ENCODE measurements around the gene ARID1B.
A peak's percentile ranks its signal among the peaks of the same experiment; 100 is the strongest.

The ARID1B gene

GRCh38 chr6:156881687-156882629, 104.8 kb downstream of the ARID1B start:
- Histone ChIP-seq H3K4me3 (ENCODE audit: low read length in 2 of 2) (no peak overlapping the region), H2AK5ac (ENCODE audit: low read depth, low read length) (no peak overlapping the region), H3K9ac (ENCODE audit: low read depth, low read length, poor library complexity) (no peak overlapping the region), H3K36me3 (replicated peaks in 1 of 2; ENCODE audit: control insufficient read depth in 2 of 2, insufficient read depth in 2 of 2, low read length in 2 of 2) (no peaks in the 10 kb centered on the region), H3K27ac (replicated peaks; ENCODE audit: low read length) (no peak overlapping the region), H3K4me1 (ENCODE audit: control insufficient read depth in 2 of 2, insufficient read depth in 1 of 2, low read depth in 1 of 2, low read length in 2 of 2) (peaks cover 0 to 14% of the 10 kb centered on the region in 2 donors), H2BK15ac (ENCODE audit: low read length) (no peak overlapping the region), H2BK120ac (ENCODE audit: low read depth, low read length) (no peak overlapping the region), H2BK5ac (ENCODE audit: low read length) (no peak overlapping the region), H3K79me1 (ENCODE audit: low read depth, low read length) (peaks cover 3% of the 10 kb centered on the region), H3K23ac (ENCODE audit: low read depth, low read length, poor library complexity) (no peak overlapping the region), H3K9me3 (replicated peaks in 1 of 2; ENCODE audit: control insufficient read depth in 2 of 2, insufficient read depth in 1 of 2, low read depth in 1 of 2, low read length in 2 of 2) (no peaks in the 10 kb centered on the region), H2BK12ac (ENCODE audit: low read length) (no peak overlapping the region), H4K8ac (ENCODE audit: low read depth, low read length) (no peak overlapping the region), H3K18ac (ENCODE audit: low read length) (no peak overlapping the region), H3K14ac (ENCODE audit: low read length) (no peak overlapping the region), H3K4ac (ENCODE audit: low read length) (no peak overlapping the region), H3K27me3 (ENCODE audit: control insufficient read depth in 3 of 3, insufficient read depth in 3 of 3, low read depth in 1 of 3, low read length in 3 of 3) (no peaks in the 10 kb centered on the region), H3K4me2 (ENCODE audit: insufficient read depth, low read length, poor library complexity, severe bottlenecking) (no peak overlapping the region), H4K91ac (ENCODE audit: low read depth, low read length, poor library complexity) (no peak overlapping the region), H2AFZ (ENCODE audit: low read length) (no peak overlapping the region)
- no peak for DNase-seq (ENCODE audit: low spot score)
- WGBS, 2 donors (ENCODE audit: extremely low coverage in 2 of 2, insufficient read length in 2 of 2, insufficient replicate concordance in 1 of 2) = no CpG with 5 or more reads among the region's 10 CpGs

DNA sequence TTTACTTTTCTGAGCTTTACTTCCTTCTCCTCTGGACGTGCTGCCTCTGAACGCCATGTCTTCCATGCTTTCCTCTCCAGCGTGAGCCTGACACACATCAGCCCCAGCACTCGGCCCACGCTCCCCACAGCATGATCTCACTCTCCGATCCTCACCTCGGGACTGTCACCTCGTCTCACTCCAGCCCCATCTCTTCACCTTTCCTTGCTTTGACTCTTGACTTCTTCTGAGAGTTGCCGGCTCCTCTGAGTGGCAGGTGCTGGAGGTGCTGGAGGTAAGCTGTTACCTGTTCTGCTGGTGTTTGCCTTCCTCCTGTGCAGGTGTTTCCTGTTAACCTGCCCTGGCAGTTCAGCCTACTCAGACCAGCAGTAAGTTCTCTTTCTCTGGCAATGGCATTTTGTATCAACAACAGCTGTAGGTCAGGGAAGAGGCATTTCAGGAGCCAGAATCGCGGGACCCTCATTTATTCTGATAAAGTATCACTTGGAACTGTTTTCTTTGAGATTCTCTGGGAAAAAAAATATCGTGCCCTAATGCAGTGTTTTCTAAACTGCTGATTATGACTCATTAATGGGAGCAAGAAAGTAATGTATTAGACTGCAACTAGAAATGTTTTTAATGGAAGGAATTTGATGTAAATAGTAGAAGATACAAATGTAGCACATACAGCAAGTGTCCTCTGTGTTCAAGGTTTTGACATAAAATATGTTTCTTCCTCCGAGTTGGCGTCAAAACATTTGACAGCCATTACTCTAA, 106.5 kb downstream of the ARID1B start:
- Histone ChIP-seq H3K27me3 (ENCODE audit: control insufficient read depth in 3 of 3, insufficient read depth in 3 of 3, low read depth in 1 of 3, low read length in 3 of 3) (no peaks in the 10 kb centered on the region), H3K4ac (ENCODE audit: low read length) (no peak overlapping the region), H3K79me1 (ENCODE audit: low read depth, low read length) (peaks cover 3% of the 10 kb centered on the region), H2AFZ (ENCODE audit: low read length) (no peak overlapping the region), H3K4me1 (ENCODE audit: control insufficient read depth in 2 of 2, insufficient read depth in 1 of 2, low read depth in 1 of 2, low read length in 2 of 2) (peaks cover 9 to 17% of the 10 kb centered on the region in 2 donors), H3K23ac (ENCODE audit: low read depth, low read length, poor library complexity) (no peak overlapping the region), H2BK15ac (ENCODE audit: low read length) (no peak overlapping the region), H3K14ac (ENCODE audit: low read length) (no peak overlapping the region), H3K4me3 (ENCODE audit: low read length in 2 of 2) (no peak overlapping the region), H2BK5ac (ENCODE audit: low read length) (no peak overlapping the region), H3K4me2 (ENCODE audit: insufficient read depth, low read length, poor library complexity, severe bottlenecking) (no peak overlapping the region), H2BK12ac (ENCODE audit: low read length) (no peak overlapping the region), H2AK5ac (ENCODE audit: low read depth, low read length) (no peak overlapping the region), H3K18ac (ENCODE audit: low read length) (peak overlapping the region; percentile 11), H3K27ac (replicated peaks; ENCODE audit: low read length) (no peak overlapping the region), H2BK120ac (ENCODE audit: low read depth, low read length) (no peak overlapping the region), H4K8ac (ENCODE audit: low read depth, low read length) (no peak overlapping the region), H3K9ac (ENCODE audit: low read depth, low read length, poor library complexity) (no peak overlapping the region), H3K9me3 (replicated peaks in 1 of 2; ENCODE audit: control insufficient read depth in 2 of 2, insufficient read depth in 1 of 2, low read depth in 1 of 2, low read length in 2 of 2) (no peaks in the 10 kb centered on the region), H4K91ac (ENCODE audit: low read depth, low read length, poor library complexity) (no peak overlapping the region), H3K36me3 (replicated peaks in 1 of 2; ENCODE audit: control insufficient read depth in 2 of 2, insufficient read depth in 2 of 2, low read length in 2 of 2) (no peaks in the 10 kb centered on the region)
- no CpG with 5 or more reads among the region's 14 CpGs for WGBS, 2 donors (ENCODE audit: extremely low coverage in 2 of 2, insufficient read length in 2 of 2, insufficient replicate concordance in 1 of 2)
- no peak for DNase-seq (ENCODE audit: low spot score)

GRCh38 chr6:156884306-156884705, 107.1 kb downstream of the ARID1B start:
- Histone ChIP-seq H3K4me2 (ENCODE audit: insufficient read depth, low read length, poor library complexity, severe bottlenecking) (no peak overlapping the region), H3K14ac (ENCODE audit: low read length) (no peak overlapping the region), H3K27me3 (ENCODE audit: control insufficient read depth in 3 of 3, insufficient read depth in 3 of 3, low read depth in 1 of 3, low read length in 3 of 3) (no peaks in the 10 kb centered on the region), H3K79me1 (ENCODE audit: low read depth, low read length) (no peaks in the 10 kb centered on the region), H4K91ac (ENCODE audit: low read depth, low read length, poor library complexity) (no peak overlapping the region), H2BK12ac (ENCODE audit: low read length) (no peak overlapping the region), H3K9ac (ENCODE audit: low read depth, low read length, poor library complexity) (no peak overlapping the region), H4K8ac (ENCODE audit: low read depth, low read length) (no peak overlapping the region), H3K18ac (ENCODE audit: low read length) (no peak overlapping the region), H2AK5ac (ENCODE audit: low read depth, low read length) (no peak overlapping the region), H2BK5ac (ENCODE audit: low read length) (no peak overlapping the region), H3K23ac (ENCODE audit: low read depth, low read length, poor library complexity) (no peak overlapping the region), H3K36me3 (replicated peaks in 1 of 2; ENCODE audit: control insufficient read depth in 2 of 2, insufficient read depth in 2 of 2, low read length in 2 of 2) (no peaks in the 10 kb centered on the region), H2AFZ (ENCODE audit: low read length) (no peak overlapping the region), H3K4me3 (ENCODE audit: low read length in 2 of 2) (no peak overlapping the region), H2BK15ac (ENCODE audit: low read length) (no peak overlapping the region), H3K4ac (ENCODE audit: low read length) (no peak overlapping the region), H2BK120ac (ENCODE audit: low read depth, low read length) (no peak overlapping the region), H3K4me1 (ENCODE audit: control insufficient read depth in 2 of 2, insufficient read depth in 1 of 2, low read depth in 1 of 2, low read length in 2 of 2) (peaks cover 11 to 14% of the 10 kb centered on the region in 2 donors), H3K9me3 (replicated peaks in 1 of 2; ENCODE audit: control insufficient read depth in 2 of 2, insufficient read depth in 1 of 2, low read depth in 1 of 2, low read length in 2 of 2) (no peaks in the 10 kb centered on the region), H3K27ac (replicated peaks; ENCODE audit: low read length) (no peak overlapping the region)
- WGBS, 2 donors (ENCODE audit: extremely low coverage in 2 of 2, insufficient read length in 2 of 2, insufficient replicate concordance in 1 of 2) = no CpG with 5 or more reads among the region's 4 CpGs
- no peak for DNase-seq (ENCODE audit: low spot score)

GRCh38 chr6:156885562-156885961, 108.4 kb downstream of the ARID1B start:
- Histone ChIP-seq H3K14ac (ENCODE audit: low read length) (no peak overlapping the region), H3K27ac (replicated peaks; ENCODE audit: low read length) (no peak overlapping the region), H2BK15ac (ENCODE audit: low read length) (no peak overlapping the region), H3K4me3 (ENCODE audit: low read length in 2 of 2) (no peak overlapping the region), H3K36me3 (replicated peaks in 1 of 2; ENCODE audit: control insufficient read depth in 2 of 2, insufficient read depth in 2 of 2, low read length in 2 of 2) (no peaks in the 10 kb centered on the region), H3K9me3 (replicated peaks in 1 of 2; ENCODE audit: control insufficient read depth in 2 of 2, insufficient read depth in 1 of 2, low read depth in 1 of 2, low read length in 2 of 2) (no peaks in the 10 kb centered on the region), H3K79me1 (ENCODE audit: low read depth, low read length) (no peaks in the 10 kb centered on the region), H4K91ac (ENCODE audit: low read depth, low read length, poor library complexity) (no peak overlapping the region), H4K8ac (ENCODE audit: low read depth, low read length) (no peak overlapping the region), H3K23ac (ENCODE audit: low read depth, low read length, poor library complexity) (no peak overlapping the region), H2BK12ac (ENCODE audit: low read length) (no peak overlapping the region), H3K27me3 (ENCODE audit: control insufficient read depth in 3 of 3, insufficient read depth in 3 of 3, low read depth in 1 of 3, low read length in 3 of 3) (no peaks in the 10 kb centered on the region), H3K9ac (ENCODE audit: low read depth, low read length, poor library complexity) (no peak overlapping the region), H3K18ac (ENCODE audit: low read length) (no peak overlapping the region), H3K4ac (ENCODE audit: low read length) (no peak overlapping the region), H2BK5ac (ENCODE audit: low read length) (no peak overlapping the region), H3K4me2 (ENCODE audit: insufficient read depth, low read length, poor library complexity, severe bottlenecking) (no peak overlapping the region), H2AFZ (ENCODE audit: low read length) (no peak overlapping the region), H3K4me1 (ENCODE audit: control insufficient read depth in 2 of 2, insufficient read depth in 1 of 2, low read depth in 1 of 2, low read length in 2 of 2) (peaks cover 14% of the 10 kb centered on the region in 2 donors), H2BK120ac (ENCODE audit: low read depth, low read length) (no peak overlapping the region), H2AK5ac (ENCODE audit: low read depth, low read length) (no peak overlapping the region)
- WGBS, 2 donors (ENCODE audit: extremely low coverage in 2 of 2, insufficient read length in 2 of 2, insufficient replicate concordance in 1 of 2) = no CpG with 5 or more reads among the region's 2 CpGs
- no peak for DNase-seq (ENCODE audit: low spot score)
